Testis (tissue), 3 donors: ENCODE data around the gene WFDC1. TPM values are rescaled to one million over a fixed set of nuclear protein-coding genes. Genes with fewer than 3 reads are reported as not detected.

Experiments used
- DNase-seq: peaks from one replicate; pipeline ENCODE4 v3.0.0-alpha.2; 2019
- H3K27ac ChIP-seq, 2 donors: fragments of 200-600 bp; sonication (generic); one replicate each; pipeline ENCODE4 v1.5.1; 2019
- H3K27me3 ChIP-seq: fragments of 200-600 bp; sonication (generic); one replicate; pipeline ENCODE4 v1.5.1; 2019
- H3K36me3 ChIP-seq: fragments of 200-600 bp; sonication (generic); one replicate; pipeline ENCODE4 v1.5.1; 2017; ENCODE audit warnings: low read depth; ENCODE audit errors: missing control alignments
- H3K4me1 ChIP-seq: fragments of 200-600 bp; sonication (generic); one replicate; pipeline ENCODE4 v1.5.1; 2019
- H3K4me3 ChIP-seq, 2 donors: fragments of 200-600 bp; sonication (generic); one replicate each; pipeline ENCODE4 v1.5.1; 2017 to 2019
- H3K9me3 ChIP-seq: fragments of 200-600 bp; sonication (generic); one replicate; pipeline ENCODE4 v1.5.1; 2017
- CTCF ChIP-seq, 3 experiments: fragments of 450-650 bp in 2 of 3; fragments of 200-600 bp in 1 of 3; sonication (generic) in 1 of 3; IDR thresholded peaks; one replicate each; pipeline ENCODE4 v1.5.1; 2016 to 2019; ENCODE audit warnings: antibody characterized with exemption in 3 of 3, mild to moderate bottlenecking in 2 of 3, moderate library complexity in 1 of 3
- POLR2A ChIP-seq: fragments of 450-650 bp; IDR thresholded peaks from one replicate; pipeline ENCODE4 v1.6.1; 2017; ENCODE audit warnings: antibody characterized with exemption, mild to moderate bottlenecking, moderate library complexity
- WGBS, 2 donors: methylation state at CpG; one replicate each; pipeline ENCODE4 v1.1.5; 2018; 5-methylcytosine and 5-hydroxymethylcytosine counted together
- intact Hi-C: fragments of 100-400 bp; cut with DNase I; formaldehyde crosslinking; loops from one replicate; pipeline ENCODE4 v1.15.1; 2023; ENCODE audit warnings: low total_unique reads
- polyA plus RNA-seq: library from polyadenylated mRNA; stranded (reverse); fragments of 350-450 nt; fragmentation: Illumina TruSeq; extraction: RNeasy Lipid Tissue Mini Kit (QIAGEN cat#74804); gene quantifications from one replicate; pipeline ENCODE4 v1.2.3, GENCODE V29; 2014; ENCODE audit warnings: low read depth, low replicate concordance; ENCODE audit not compliant: insufficient read depth
- total RNA-seq, 2 donors: library from RNA; depleted of rRNA; stranded (reverse); fragments of >200 nt; gene quantifications; one replicate each; pipeline ENCODE4 v1.2.3, GENCODE V29; 2016

WFDC1 gene
- total and polyA plus RNA-seq, 3 donors from 2014 or later: 16.4 to 23.5 (median 18.9) TPM

GRCh38 chr16:84294117-84294516 is 561 bp upstream of the WFDC1 start:
- WGBS, 2 donors: 52 to 74% methylated on average over 9 to 10 of the region's 10 CpGs
- Histone ChIP-seq H3K27ac (no peak overlapping the region), H3K9me3 (no peaks in the 10 kb centered on the region), H3K4me3 (no peak overlapping the region), H3K27me3 (no peaks in the 10 kb centered on the region), H3K4me1 (peaks cover 23% of the 10 kb centered on the region), H3K36me3 (no peaks in the 10 kb centered on the region)
- intact Hi-C loops: no loop called here
- TF ChIP-seq POLR2A (no peak), CTCF (IDR thresholded peaks at IDR 0.05) (no peak)
- no peak for DNase-seq

GRCh38 chr16:84295203-84295860 is 654 bp downstream of the WFDC1 start:
- Histone ChIP-seq H3K36me3 (no peaks in the 10 kb centered on the region), H3K27me3 (no peaks in the 10 kb centered on the region), H3K4me1 (peaks cover 23% of the 10 kb centered on the region), H3K9me3 (no peaks in the 10 kb centered on the region), H3K4me3 (peak overlapping the region; percentile 6 to 31), H3K27ac (peak overlapping the region in 1 of 2 donors; percentile 32)
- 41 to 43% methylated on average over 13 to 14 of the region's 14 CpGs for WGBS, 2 donors
- intact Hi-C loops: no loop called here
- no peak for TF ChIP-seq CTCF (IDR thresholded peaks at IDR 0.05)
- no peak for TF ChIP-seq POLR2A
- DNase-seq: no peak

- Histone ChIP-seq H3K9me3 (no peaks in the 10 kb centered on the region), H3K36me3 (no peaks in the 10 kb centered on the region), H3K27ac (peak overlapping the region in 1 of 2 donors; percentile 29), H3K4me3 (no peak overlapping the region), H3K4me1 (peaks cover 21% of the 10 kb centered on the region), H3K27me3 (no peaks in the 10 kb centered on the region)
- TF ChIP-seq CTCF (IDR thresholded peaks at IDR 0.05) (no peak), POLR2A (no peak)
- intact Hi-C loops: no loop called here
- DNase-seq: no peak
- 52 to 66% methylated on average over 13 of the region's 13 CpGs for WGBS, 2 donors
Observed at GRCh38 chr16:84298376-84298899, 3.8 kb downstream of the WFDC1 start.

- intact Hi-C loops: no loop called here
- H3K4me3 ChIP-seq: no peak overlapping the region
- peaks cover 8% of the 10 kb centered on the region for H3K4me1 ChIP-seq
- DNase-seq: peak; percentile 48
- 50 to 64% methylated on average over 6 to 7 of the region's 7 CpGs for WGBS, 2 donors
- TF ChIP-seq CTCF (IDR thresholded peaks at IDR 0.05): no peak
- no peak for TF ChIP-seq POLR2A
- H3K27me3 ChIP-seq: no peaks in the 10 kb centered on the region
- H3K9me3 ChIP-seq: no peaks in the 10 kb centered on the region
- no peaks in the 10 kb centered on the region for H3K36me3 ChIP-seq
- H3K27ac ChIP-seq: no peak overlapping the region
Observed at GRCh38 chr16:84299734-84300440, 5.2 kb downstream of the WFDC1 start.
